Inferior parietal cortex (tissue), 1 donor: ENCODE measurements around the gene PARP6.

Experiments
- DNase-seq: peaks from one replicate; pipeline ENCODE4 v3.0.0-alpha.2; 2016; ENCODE audit errors: extremely low spot score

PARP6 gene

DNA sequence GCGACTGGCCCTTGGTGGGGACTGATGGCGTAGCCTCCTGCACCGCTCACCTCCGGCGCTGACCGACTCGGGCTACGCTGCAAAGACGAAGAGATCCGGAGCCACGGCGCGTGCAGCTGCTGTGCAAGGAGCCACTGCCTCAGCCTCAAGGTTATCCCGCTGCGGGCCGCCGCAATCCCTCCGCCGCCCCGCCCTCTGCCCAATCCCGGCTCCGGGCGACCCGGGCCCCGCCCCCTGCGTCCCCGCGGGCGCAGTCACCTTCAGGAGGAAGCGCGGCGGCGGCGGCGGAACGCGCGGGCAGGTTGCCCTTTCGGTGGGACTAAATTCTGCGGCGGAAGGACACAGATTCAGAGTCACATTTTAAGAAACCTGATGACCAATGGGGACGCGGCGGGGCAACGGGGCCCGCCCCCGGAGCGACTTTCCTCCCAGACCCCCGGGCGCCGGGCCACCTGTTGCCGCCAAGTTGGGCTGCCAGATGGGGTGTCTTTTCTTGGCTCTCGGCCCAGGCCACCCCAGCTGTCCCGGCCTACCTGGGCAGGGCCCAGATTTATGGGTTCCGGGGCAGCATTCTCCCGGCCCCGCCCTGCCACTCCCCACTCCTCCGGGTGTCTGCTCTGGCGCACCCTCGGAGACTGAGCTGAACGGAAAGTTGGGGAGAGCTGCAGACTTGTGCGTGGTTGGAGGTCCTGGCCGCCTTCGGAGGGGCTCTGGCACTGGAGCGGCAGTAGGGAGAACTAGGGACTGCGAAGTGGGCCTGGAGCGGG lies 41.1 kb downstream of the PARP6 start, which contains the start of gene PKM:
Gene PKM (minus strand): TSS at position 125 of the 767 bp plus-strand sequence. CDS start 12,093 bp downstream, outside the sequence.
- DNase-seq, result peak; percentile 84

DNA sequence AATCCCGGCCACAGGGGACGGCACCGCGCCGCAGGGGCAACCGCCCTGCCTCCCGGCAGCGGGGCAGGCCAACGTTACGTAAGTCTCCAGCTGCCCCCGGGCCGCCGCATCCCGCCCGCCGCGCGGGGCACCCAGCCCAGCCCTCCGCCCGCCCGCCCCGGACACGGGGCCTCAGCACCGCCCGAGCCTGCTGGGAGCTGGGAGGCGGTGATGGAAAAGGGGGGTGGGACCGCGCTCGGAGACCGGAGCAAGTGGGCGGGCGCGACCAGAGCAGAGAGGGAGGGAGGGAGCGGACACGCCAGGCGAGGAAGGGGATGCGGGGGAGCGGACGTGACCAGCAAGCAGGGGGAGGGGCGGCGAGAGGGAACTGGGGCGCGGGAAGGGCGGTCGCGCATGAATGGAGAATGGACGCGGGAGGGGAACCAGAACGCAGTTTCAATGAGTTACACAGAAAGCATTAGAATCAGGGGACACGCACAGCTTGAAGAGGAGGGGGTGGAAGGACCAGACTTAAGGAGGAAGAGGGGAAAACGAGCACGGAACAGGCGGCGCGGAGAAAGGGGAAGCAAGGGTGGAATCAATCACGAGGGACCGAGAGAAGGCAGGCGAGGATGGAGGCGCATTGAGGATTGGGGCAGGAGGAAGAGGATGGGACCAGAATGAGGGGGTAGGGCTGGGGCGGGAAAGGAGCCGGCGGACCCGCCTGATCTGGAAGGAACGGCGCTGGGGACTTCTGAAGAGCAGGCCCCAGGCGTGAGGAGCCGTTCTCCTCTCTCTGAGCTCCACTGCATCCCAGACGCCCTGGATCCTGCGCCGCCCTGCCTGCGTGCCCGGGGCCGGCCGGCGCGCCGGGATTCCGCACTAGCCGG lies 41.9 kb downstream of the PARP6 start:
- peak; percentile 67 for DNase-seq

DNA sequence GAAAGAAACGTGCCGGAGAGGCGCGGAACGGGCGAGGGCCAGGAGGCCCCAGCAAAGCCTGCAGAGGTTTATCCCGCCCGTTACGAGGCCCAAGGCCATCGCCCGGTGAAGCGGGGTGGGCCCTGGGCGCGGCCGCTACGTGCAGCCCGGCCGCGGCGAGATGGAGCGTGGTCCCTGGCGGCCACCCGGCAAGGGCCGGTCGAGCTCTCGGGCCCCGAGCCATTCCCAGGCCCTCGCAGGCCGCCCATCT lies 42.5 kb downstream of the PARP6 start:
- DNase-seq, result no peak

DNA sequence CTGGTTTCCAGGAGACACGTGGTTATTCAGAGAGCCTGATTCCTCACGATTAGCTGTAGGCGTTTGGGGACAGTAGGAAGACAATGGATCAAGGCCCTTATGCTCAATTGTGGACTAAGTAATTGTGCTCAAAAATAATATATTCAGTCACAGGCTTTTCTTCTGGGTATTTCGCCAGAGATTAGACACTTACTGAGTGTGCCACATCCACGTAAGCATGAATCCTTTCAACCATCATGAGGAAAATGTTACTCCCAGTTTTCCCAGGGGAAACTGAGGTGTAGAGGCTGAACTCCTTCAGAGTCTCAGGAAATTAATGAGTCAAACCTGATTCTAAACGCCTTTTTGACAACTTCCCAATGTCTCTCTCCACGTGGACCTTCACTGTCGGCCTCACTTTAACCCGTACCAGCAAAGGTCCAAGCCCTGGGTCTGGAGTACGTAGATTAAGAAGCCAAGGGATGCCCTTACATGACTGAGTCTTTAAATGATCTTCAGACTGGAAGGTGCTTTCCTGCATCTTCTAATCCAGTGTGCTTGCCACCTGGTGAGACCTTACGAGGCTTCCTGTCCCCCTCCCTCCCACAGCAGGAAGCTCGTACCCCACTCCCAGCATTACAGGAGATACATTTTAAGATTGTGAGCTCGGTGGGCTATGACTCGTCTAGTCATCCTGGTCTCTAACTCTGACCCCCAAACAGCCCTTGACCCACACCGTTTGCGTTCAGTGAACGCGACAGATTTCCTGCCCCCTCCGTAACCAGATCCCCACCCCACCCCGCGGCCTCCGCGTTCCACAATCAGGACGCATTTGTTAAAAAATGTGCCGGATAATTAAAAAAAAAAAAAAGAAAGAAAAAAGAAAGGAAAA lies 43.0 kb downstream of the PARP6 start:
- DNase-seq, result no peak

DNA sequence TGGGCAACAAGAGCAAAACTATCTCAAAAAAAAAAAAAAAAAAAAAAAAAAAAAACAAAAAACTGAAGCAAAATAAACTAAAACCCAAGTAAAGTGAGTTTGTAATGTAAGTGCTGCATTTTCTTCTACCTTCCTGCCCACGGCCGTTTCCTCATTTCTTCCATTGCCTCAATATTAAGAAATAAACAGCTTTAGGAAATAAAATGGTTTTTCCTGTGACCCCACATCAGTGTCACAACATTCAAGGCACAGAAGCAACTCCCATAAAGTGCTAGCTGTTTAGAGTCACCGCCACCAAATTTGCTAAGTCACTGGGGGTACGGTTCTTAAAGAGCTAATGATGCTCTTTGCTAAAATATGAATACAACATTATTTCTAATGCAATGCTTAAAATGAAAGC lies 44.6 kb downstream of the PARP6 start:
- no peak for DNase-seq

DNA sequence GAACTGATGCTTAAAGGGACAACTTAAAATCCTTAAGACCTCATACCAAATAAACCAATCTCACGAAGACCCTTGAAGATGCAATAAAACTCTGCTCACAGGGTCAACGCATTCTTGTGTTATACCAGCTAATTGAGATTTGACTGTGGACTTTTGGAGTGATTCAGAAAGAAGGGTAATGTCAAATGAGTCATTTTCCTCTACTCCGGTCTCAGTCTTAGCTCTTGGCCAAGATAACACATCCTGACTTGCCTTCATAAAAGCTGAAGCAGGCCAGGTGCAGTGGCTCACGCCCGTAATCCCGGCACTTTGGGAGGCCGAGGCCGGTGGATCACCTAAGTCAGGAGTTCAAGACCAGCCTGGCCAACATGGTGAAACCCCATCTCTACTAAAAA lies 45.2 kb downstream of the PARP6 start:
- no peak for DNase-seq

DNA sequence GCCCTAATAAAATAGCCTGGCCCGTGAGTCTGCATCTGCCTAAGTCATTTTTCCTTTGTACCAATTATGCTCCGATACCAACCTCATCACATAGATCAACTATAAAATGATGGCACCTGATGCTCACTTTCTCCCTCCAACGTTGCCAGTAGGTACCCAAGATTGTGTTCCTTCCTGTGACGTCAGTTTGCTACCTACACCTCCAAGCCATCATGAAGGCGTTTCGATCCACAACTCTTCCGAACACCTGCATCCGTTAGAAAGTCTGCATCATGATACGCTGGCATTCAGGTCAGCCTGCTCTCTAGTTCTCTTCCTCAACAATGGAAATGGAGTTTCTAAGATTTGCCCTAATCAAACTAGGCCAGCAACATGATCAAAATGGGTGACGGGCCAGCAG lies 49.1 kb downstream of the PARP6 start:
- DNase-seq, result no peak

DNA sequence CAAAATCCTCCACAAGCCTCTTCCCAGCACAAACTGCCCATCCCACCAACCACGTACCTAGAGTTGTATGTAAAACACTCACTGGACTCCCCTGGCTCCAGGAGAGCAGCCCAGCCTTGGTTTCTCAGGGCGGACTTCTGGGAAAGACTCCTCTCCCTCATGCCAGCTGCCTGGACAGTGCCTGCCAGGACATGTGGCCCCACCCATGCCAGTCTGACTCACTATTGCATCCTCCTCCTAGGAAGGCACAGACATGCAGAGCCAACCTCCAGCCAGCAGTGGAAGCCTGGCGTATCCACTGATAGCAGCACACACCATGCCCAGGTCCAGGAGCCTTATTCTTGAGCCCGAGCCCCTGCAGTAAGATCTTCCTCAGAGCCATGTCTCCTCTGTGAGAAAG lies 50.0 kb downstream of the PARP6 start:
- DNase-seq, result no peak

DNA sequence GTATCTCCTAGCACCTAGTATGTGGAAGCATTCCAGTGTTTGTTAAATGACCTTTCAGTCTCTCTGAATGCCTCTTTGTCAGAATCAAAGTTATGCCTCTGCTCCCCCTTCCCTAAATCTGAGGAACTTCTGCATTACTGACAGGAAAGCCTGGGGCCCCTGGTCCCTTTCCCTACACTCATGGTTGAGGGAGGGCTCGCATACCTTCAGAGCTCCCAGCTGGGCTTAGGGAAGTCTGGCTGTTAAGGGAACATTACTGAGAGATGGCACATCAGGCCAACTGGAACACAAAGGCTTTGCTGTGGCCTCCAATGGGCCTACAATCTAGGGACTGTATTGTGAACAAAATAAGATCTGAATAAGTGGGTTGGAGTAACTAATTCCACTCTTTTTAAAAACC lies 51.7 kb downstream of the PARP6 start:
- DNase-seq, result no peak

DNA sequence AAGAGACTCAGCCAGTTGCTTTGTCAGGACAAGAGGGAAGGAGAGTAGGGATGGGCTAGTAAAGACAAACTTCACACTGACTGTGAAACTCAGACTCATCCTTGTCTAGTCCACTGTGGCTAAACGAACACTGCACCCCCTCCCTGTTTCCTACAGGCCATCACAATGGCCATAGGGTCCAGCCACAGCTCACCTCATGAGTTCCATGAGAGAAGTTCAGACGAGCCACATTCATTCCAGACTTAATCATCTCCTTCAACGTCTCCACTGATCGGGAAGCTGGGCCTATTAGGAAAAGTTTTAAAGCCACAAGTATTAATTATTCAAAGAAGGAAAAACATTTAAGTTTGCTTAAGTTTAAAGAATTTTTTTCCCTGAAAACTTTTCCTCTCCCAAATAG lies 55.1 kb downstream of the PARP6 start:
- DNase-seq, result no peak

DNA sequence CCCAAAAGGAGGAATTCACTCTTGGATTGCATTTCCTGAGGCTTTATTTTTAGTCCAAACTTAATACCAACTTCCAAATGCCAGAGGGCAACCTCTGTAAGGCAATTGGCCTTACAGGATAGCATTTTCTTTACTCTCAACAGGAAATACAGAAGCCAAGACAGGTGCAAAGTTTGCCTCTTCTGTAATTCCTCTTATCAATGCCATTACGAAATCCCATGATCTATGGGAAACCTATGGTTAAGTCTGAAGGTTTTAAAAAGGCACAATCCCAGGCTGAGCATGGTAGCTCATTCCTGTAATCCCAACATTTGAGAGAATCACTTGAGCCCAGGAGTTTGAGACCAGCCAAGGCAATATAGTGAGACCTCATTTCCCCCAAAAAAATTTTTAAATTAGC lies 56.3 kb downstream of the PARP6 start:
- no peak for DNase-seq

DNA sequence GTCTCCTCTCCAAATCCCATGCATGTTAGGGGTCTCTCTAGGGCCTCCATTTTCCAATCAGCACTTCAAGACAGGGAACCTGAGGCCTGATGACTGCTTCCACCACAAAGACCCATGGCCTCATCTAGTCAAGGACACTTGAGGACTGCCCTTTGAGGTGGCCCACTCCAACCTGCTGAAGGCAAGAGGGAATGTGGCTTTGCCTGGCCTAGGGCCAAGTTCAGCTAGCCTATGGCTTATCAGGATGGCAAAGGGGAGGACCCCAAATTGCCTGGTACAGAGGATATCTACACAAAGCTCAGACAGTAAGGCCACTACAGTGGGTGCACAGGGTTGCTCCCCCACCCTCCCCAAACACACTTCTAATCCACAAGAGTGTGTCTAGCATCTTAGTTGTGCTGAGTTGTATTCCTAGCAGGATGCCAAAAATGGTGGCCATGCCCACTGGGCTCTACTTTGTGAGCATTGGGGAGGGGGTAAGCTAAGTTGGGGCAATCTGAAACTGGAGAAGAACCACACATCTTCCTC lies 64.7 kb downstream of the PARP6 start:
- no peak for DNase-seq

DNA sequence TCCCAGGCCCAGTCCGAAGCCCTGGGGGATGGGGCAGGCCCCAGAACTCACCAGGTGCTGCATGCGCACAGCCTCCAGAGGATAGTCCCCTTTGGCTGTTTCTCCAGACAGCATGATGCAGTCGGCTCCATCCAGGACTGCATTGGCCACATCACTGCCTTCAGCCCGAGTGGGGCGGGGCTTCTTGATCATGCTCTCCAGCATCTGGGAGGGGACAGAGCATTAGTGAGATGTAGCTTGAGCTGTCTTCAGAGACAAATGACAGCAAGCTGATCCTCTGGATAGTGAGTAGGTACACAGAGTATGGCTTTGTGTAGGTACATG lies 65.7 kb downstream of the PARP6 start:
- DNase-seq, result no peak

DNA sequence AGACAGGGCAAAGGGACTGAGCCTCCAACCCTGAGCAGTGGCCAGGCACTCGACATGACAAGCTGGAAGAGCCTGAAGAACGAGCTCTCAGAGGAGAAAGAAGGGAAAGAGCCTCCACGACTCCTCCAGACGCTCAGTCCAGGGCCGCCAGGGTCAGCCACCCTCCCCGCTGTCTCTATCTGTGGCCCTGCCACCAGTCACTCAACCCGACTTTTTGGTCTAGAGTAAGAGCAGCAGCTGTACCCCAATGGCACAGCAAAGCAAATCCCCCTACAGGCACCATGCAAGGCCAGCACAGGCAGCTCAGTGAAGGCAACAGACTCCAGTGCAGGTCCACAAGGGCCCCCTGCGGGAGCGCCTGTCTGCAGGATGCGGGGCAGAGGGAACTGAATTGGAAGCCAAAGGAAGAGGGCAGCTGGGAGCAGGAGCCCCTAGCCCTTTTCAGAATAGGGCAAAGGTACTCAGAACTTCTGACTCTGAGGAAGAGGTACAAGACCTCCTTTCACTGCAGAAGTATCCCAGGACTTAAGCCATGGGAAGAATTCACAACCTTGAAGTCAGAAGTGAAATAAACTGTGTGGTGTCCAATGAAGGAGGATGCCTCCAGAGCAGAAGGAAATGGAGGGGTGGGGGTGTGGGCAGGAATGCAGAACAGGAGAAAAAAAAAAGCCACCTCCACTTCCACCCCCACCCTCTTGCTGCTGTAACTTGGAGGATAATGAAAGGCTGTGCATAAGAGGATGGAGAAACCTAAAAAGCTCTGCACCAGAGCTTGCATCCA lies 66.3 kb downstream of the PARP6 start:
- DNase-seq, result no peak

DNA sequence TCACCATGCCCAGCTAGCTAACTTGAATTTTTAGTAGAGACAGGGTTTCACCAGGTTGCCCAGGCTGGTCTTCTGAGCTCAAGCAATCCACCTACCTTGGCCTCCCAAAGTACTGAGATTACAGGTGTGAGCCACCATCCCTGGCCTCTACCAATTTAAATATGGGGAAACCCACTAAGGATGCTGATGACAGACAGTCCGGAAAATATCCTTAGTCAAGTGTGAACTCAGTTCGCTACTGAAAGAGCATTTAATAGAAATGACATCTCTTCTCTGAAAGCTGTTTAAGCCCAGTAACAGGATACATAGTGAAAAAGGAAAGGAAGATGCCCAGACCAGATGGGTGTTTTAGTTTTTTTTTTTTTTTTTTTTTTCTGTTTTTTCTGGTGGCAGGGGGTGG lies 67.1 kb downstream of the PARP6 start:
- no peak for DNase-seq

DNA sequence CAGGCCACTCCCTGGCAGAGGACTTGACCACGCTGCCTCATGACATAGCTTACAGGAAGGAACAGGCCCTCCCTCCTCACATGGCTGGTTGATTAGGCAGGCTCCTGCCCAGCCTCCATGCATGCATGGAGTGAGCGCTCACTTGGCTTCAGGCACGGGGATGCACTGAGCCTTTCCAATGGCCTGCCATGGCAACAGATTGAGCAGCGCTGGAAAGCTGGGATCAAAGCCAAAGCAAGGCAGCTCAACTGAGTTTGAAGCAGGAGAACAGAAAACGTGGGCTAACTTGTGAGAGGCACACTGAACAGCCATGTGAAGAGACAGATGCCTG lies 68.9 kb downstream of the PARP6 start:
- peak; percentile 86 for DNase-seq

DNA sequence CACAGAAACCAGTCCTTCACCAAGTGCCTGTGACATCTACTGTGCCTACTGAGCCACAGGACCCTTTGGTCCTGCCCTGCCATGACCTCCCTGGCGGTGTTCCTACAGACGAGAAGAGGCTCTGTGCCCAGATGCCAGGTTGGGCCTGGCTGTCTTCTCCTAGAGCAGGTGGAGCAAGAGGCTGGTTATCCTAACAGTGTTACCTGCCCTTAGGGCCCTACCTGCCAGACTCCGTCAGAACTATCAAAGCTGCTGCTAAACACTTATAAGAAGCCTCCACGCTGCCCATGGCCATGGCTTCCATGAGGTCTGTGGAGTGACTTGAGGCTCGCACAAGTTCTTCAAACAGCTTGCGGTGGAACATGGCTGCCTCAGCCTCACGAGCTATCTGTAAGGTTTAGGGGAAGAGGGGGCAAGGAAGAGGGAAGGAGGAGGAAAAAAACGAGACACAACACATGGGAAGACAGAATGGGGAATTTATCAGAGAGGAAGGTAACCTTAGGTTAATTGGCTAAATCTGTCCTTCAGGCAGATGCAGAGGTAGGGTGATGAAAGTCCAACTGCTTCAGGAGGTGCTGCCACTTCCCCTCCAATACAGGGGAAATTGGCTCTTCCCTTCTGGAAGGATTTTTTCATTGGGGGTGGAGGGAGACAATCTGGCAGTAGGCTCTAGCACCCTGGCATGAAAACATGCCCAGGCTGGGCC lies 69.4 kb downstream of the PARP6 start:
- DNase-seq, result no peak

DNA sequence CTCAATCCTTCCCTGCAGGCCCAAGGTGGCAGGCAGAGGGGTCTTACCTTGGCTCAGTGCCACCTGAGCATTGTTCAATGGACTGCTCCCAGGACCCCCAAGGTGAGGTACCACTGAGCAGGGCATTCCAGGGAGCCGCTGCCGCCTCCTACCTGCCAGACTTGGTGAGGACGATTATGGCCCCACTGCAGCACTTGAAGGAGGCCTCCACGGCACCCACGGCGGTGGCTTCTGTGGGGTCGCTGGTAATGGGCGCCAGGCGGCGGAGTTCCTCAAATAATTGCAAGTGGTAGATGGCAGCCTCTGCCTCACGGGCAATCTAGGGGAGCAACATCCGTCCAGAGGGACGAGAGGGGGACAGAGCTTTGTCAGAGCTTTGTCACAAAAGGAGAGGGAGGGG lies 70.1 kb downstream of the PARP6 start:
- no peak for DNase-seq

DNA sequence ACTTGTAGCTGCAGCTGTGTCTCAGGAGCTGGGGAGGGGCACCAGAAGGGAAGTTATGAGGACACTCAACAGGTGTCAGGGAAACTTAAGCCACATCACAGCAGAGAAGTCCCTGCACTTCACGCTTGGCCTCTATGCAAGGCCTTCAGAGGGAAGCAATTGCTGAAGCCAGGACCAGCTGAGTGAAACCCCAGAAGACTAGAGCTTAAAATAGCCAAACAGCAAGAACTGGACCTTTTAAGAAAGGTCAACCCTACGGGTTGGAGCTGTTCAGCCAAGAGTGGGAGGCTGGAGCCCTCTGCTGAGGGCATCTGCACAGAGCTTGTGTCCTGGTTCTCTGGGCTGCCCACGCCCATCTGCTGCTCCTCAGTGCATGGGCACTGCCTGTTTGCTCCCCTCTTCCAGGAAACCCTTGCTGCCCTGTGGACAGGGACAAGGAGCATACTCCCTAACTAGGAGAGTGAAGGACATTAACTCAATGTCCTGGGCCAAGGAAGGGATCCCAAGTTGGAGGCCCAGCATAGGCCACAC lies 70.9 kb downstream of the PARP6 start:
- DNase-seq, result no peak

DNA sequence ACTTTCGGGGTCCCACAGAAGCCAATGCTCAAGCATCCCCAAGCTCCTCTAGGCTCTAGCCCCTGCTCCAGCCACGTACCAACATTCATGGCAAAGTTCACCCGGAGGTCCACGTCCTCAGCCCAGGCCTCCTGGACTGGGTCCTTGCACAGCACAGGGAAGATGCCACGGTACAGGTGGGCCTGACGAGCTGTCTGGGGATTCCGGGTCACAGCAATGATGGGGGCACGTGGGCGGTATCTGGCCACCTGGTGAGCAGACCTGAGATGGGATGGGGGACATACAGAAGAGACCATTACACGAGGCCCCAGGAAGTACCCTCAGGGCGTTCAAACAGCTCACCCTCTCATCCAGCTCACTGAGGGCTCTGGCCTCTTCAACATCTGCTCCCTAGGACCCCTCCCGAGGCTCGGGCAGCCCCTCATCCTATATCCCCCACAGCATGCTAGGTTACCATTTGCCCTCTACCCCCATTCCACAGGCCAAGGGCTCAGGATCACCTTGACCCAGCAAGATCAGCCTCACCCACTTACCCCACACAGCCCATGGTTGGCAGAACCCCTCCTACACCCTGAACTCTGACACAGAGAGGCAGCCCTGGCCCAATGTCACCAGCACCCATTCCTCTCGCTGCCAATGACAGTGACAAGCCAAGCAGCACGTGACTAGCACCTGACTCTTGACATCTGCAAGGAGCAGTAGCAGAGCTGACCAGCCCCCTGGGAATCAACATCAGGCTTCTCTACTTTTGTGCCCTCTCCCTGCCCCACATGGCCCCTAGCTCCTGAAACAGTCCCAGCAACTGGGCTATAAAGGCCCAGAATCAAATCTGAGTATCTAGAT lies 71.7 kb downstream of the PARP6 start:
- DNase-seq, result no peak
